Non-pigmented ciliary epithelial cell (primary cell): ENCODE measurements around the gene SKIC8.

Experiments
- DNase-seq: peaks from one replicate; pipeline ENCODE4 v3.0.0-alpha.2; 2010; ENCODE audit warnings: low read depth

SKIC8 gene

DNA sequence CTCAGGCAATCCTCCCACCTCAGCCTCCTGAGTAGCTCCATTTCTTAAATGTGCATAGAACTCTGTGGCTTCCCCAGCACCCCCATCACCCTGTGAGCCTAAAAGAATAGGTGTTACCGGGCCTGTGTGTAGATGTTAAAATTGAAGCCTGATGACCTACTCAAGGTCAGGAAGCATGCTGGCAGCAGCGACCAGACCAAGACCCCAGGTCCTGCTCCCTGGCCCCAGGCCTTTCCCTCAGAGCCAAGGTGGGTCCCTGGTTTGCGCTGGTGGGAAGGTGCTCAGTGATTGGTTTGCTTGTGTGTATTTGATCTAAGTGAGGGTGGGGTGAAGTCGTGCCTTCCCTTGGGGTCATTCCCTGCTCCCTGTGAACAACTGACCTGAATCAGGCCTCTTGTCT lies 22.4 kb upstream of the SKIC8 start:
- DNase-seq = no peak

DNA sequence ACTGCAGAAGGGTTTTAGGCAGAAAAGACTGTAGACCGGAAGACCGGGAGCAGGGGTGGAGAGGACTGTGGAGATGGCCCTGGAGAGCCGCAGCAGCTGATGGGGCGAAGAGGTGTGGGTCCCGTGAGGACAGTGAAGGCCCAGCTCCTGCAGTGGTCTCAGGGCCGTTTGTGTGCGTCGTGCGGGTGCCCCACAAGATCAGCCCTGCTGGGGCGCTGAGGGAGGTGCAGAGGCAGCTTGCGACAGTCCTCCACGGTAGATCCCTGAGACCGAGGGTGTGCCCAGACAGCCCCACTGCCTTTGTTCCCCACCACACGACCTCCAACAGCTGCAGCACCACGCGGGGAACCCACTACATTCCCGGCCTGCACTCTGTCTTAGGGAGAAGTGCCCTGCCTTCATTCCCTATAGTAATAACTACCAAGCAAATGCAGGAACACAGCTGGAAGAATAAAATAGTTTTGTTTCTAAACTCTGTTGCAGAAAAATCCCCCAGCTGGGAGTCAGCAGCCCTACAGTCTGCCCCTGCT lies 21.7 kb upstream of the SKIC8 start:
- no peak for DNase-seq

DNA sequence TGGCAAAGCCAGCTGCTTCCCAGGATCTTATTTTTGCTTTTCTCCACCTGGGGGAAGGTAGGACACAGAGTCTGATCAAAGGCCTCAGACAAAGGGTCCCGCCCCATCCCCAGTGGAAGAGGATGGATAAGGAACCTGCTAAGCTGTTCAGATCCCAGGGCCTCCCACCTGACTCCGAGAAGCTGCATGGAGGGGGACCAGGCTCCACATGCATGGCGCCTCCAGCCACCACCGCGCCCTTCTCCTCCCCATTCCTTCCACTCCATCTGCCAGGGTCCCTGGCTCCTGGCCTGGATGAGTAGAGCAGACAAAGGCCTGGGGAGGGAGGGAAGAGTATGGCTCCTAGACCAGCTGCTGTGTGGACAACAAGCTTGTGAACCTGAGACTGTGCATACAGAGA lies 20.8 kb upstream of the SKIC8 start:
- no peak for DNase-seq

DNA sequence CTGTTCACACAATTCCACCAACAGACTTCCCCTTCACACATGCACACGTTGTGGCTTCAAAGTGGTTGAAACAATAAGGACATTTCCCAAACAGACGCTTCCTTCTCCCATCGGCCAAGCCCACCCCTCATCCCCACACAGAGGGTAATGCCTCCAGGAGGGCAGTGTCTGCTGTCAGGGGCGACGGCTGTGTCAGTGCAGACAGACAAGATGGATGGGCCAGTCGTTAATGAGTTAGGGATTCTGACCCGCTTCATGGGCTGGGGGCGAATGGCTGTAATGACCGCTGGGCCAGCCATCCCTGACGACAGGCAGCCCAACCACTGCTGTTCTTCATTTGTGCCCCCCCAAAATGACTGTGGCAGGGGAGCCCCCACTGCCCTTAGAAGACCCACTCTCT lies 20.2 kb upstream of the SKIC8 start:
- no peak for DNase-seq

DNA sequence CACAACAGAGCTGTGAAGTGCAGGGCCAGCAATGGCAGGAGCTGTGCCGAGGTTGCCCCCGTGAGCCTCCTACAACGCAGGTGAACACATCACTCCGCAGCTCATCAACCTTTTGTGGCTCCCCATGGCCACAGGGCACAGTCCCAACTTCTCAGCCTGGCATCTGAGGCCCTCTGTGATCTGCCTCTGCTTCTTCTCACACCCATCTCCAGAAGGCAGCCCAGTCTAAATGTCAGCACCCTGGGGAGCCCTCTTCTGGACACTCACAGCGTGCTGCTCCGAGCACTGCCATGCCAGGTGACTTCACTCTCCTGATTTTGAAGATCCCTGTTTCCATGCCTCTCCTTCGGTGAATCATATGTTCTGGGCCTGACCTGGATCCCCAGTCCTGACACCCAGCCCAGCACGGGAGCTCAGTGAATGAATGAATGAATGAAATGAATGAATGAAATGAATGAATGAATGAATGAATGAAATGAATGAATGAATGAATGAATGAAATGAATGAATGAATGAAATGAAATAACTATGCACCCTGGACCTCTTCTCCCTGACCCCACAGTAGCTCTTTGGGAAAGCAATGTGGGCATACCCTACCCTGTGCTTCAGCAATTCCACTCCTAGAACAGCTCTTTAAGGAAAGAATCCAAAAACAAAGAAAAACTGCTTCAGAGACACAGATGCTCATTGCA lies 17.9 kb upstream of the SKIC8 start:
- no peak for DNase-seq

DNA sequence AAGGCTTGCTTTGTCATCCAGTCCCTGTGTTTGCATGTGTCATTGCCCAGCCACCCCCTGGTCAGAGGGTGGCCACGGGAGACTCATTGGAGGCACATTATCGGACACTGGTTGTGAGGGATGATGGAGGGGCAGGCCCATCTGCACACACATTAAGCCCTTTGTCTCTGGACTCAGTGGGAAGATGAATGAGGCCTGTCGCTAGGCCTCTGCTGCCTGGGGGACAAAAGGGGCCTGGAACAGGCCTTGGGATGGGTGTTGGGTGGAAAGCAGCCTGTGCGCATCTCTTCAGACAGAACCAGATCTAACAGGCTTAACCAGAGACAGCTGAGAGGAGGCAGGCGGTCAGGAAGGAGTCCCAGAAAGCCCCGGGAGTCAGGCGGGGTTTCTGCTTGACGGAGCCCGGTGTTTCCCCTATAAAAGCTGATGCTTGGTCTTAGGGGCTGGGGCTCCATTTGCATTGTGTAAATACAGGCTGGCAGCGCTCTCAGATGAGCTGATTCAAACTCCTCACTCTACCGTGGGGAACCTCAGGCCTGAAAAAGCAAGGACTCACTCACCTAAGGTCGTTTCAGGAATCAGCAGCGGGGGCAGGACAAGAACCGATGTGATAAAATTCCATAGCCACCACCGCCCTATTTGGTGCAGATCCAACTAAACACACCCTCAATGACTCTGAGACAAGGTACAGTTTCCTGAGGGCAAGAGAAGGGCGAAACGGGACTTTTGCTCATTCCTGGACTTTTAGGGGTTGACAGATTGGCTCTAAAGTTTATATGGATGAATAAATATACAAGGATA lies 17.1 kb upstream of the SKIC8 start:
- no peak for DNase-seq

DNA sequence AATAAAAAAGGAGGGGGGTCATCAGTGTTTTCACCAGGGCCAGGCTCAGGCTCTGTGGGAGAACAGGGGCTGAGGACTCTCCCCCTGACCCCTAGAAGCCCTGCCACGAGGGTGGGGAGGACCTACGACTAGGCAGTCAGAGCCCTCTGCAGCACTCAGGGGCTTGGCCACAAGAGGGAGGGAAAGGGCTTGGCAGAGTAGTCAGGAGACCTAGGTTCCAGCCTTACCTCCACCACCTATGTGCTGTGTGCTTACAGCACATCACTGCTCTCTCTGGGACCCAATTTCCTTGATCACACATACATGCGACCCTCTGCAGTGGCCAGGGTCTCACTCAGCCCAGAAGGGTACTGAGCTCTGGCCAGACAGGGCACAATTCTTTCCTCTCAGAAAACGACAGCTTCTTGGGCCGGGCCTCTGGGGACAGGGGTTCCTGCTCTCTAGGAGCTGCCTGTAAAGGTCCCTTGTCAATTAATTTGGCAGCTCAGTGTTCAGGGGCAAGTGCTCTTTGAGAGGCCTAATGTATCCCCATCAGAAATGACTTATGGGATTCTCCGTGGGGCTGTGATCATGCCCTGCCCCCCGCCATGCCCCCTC lies 16.4 kb upstream of the SKIC8 start:
- DNase-seq = no peak

DNA sequence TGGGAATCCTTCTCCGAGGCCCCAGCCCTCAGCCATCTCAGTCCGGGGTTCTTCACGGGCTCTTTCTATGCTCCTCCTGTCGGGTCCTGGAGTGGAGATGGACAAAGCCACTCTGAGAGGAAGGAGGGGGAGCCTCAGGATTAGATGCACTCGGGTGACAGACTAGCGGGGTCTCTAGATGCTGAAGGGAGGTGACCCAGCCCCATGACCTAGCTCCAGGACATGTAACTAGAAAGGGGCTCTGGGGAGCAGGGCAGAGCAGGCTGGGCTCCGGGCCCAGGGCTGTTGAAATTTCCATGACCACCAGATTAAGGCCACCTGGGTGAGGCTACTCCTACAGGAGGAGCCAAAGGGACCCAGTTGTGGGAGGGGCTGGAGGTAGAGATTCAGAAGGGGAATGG lies 14.8 kb upstream of the SKIC8 start:
- DNase-seq = no peak

DNA sequence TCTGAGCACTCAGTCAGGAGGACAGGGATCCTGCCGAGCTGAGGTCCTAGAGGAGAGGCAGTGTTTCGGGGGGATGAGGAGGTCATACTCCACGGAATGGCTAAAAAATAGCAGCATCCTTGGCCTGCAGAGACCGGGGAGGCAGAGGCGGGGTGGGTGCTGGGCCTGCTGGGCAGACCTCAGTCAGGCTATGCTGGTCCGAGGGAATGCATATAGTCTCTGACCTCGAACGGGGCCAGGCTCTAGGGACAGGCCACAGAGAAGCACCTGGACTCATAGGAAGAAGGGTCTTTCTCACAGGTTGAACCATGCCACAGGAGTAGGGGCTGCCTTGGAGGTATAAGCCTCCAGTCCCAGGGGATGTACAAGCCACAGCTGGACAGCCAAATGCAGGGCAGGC lies 14.0 kb upstream of the SKIC8 start:
- DNase-seq = no peak

DNA sequence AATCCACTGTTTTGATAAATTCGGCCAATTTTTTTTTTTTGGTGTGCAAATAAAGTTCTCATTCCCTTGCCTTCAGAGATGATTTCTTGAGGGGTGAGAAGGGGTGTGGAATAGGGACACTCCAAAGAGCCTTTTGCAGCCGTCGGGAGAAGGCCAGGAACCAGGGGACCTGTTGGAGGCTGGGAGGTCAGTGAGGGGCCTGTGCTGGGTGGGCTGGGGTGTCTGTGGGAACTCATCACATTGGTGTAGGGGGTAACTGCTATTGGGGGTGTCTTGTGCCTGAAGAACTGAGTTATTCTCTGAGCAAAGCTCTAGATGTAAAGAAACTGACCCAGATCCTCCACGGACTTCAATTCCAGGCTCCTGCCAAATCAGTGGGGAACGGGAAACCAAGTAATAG lies 13.5 kb upstream of the SKIC8 start:
- DNase-seq = no peak

DNA sequence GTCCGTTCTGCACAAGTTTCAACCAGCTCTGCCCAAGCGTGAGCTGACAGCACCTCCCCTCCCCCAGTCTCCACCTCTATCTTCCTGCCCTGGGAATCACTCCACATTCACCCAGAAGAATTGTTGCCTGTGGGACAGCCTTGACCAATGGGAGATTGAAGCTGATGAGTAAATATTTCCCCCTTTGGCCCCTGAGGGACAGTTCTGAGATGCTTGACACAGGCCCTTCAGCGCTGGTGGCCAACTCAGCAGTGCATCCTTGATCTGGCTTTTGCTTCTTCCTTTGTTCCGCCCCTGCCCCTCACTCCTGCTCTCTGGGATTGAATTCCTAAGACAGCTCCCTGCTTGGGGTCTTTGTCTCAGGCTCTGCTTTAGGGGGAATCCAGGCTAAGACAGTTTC lies 13.1 kb upstream of the SKIC8 start:
- no peak for DNase-seq

DNA sequence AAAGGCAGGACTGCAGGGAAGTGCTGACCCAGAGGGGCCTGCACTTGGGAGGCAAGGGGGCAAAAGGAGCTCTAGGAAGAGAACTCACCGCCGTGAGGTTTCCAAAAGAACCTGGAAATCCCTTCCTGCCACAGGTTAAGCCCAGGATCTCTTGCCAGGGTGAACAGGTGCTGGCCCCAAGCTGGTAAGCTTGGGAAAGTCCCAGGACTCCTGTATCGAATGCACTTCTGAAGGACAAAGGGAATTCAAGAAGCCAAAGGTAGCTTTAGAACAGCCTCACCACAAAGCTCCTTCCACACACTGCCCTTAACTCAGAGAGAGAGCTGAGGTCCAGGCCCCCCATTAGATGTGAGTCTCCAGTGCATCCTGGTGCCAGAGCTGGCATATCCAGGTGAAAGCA lies 11.9 kb upstream of the SKIC8 start:
- no peak for DNase-seq

DNA sequence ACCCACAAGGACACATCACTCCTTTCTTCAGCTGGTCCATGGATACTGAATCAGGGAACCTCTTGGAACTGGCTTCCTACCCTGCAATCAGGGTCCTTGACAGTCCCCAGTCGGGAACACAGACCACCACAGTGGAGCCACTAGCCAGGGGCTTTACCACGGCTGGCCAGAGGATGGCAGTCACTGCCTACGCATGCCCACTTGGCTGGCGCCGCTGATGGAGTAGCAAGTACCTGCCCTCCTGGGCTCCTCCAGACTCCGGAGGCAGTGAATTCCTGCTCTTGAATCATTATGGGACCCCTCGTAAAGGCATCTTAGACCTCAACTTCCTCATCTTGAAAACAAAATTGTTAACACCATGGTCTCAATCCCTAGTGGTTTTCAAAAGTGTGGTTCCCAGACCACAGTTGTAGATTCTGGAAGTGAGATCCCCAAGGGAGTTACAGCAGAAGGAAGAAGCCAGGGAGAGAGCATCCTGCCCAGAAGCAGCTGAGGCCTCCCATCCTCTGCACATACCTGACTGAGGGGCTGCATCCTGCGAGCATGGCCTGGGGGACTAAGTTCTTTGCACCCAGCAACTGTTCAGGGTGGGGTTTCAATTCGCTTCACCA lies 9.1 kb upstream of the SKIC8 start:
- DNase-seq = no peak

DNA sequence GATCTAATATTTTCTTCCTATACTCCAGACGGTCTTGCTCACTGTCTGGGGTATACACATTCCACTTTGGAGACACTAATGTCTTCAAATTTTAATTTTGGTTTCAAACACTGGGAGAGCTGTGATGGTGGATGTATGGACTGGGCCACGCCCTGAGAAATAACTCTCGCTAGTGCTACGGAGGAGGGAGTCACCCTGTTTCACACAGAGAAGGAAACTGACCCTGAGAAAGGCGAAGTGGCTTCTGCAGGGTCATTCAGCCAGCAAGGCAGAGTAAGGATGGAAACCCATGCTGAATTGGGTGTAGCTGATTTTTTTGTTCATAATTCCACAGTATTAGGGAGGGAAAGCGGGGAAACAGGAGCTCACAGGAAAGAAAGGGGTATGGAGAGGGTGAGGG lies 8.6 kb upstream of the SKIC8 start:
- no peak for DNase-seq

DNA sequence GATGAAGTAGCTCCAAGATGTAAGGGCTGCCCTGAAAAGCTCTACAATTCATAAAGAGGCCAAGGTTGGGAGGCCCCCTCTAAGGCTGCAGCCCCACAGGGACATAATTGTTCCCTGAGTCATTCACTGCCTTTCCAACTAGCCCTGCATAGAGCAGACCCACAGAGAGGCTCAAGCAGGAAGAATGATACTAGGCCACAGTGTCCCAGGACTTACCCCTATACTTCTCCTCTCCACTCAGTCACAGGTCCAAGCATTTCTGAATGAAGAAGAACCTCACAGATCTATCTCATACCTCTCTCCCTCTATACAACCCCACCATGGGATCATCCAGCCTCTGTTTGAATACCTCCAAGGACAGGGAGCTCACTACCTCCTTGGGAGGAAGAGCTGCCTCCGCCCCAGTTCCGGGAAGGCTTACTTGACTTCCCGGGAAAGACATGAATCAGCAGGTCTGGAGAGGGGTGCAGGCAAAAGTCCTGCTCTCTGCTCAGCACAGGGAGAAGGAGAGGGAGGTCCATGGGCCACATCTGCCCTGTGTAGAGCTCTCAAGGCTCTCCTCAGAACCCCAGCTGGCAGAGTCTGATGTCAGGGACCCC lies 6.9 kb upstream of the SKIC8 start:
- DNase-seq = peak; percentile 53

DNA sequence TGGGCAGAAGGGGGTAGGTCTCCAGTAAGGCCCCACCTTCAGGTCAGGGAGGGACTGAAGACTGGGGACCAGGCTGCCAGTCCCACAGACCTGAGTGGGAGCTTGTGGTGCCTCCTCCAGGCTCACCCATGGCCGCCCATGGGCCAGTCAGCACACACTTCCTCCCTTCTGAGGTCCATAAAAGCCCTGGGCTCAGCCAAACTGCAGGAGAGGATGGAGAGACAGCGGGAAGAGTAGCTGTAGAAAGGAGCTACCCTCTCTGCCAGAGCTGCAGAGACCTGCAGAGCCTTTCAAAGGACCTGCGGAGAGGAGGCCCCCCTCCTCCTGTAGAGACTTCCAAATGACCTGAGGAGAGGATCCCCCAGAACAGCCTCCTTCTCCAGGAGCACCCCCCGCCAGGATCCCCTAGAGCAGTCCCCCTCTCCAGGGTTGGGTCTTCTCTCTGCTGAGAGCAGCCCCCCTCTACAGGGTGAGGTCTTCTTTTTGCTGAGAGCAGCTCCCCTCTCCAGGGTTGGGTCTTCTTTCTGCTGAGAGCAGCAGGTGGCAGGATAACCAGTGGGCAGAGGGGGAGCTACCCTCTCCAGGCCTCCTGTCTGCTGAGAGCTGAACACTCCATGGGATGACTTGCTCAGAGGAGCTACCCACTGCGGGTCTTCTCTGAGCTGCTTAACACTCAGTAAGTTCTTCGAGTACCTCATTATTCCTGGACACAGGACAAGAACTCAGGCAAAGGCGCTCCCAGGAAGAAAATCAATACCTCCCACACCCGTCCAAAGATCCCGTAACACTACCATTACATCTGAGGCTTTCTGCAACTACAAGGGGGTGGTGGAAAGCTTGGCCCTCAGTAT lies 5.0 kb upstream of the SKIC8 start:
- DNase-seq = no peak

DNA sequence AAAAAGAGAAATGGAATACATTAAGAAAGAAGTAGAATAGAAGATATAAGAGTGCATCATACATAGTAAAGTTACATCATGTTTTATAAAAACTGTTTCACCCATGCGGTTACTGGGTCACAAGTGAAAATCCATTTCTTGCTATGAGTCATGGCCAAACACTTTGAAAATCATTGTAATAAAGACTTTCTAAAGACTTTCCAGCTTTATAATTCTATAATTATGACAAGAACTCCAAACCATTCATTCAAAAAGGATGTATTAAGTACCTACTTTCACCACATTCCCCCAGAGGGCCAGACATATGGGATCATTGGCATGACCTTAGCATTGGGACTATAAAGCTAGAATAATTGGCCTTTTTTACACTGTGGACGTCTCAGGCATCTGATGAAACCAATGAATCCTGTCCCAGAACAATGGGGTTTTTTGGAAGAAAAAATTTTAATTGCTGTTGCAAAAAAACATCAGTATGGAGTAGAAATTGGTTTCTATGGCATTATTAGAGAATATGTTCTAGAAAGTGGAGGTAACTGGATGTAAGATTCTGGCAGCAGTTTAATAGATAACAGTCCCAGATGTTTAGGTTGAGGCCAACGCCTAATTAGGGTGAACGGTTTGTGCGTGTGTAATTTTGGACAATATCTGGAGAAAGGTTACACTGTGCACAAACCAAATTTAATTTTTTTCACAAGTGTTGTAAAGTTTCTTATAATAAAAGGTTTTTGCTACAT lies 3.3 kb upstream of the SKIC8 start:
- peak; percentile 67 for DNase-seq

DNA sequence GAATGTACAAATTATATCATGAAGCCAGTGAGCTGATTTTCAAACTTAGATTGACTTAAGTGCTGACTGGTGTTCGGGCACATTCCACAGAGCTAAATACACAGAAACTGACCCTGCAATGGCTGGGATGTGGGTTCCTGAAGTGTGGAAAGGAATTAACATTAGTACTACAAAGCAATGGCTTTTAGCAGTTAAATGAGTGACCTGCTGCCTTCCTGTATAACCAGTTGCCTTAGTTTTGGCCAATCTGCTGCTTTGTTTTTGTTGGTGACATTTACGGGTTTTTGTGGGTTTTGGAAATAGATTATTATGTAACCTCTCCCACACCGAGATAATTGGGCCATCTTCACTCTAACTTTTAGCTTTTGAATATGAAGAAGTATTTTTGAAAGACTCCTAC lies 2.4 kb upstream of the SKIC8 start:
- no peak for DNase-seq

DNA sequence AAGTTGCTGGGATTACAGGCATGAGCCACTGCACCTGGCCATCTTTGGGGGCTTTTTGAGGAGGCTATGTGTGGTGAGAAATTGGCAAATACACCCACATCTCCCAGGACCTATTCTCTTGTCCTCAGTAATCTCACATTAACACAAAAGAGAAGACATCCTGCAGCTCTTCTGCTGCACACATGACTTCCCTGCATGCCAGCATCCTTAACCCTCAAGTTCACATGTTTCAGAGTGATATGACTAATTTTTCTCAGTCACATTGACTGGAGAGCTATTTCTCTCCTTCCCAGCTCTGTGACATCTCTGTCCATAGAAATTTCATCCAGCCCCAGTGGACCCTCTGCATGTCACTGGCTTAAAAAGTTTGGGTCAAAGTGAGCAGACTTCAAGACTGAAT lies 1.9 kb upstream of the SKIC8 start:
- no peak for DNase-seq

DNA sequence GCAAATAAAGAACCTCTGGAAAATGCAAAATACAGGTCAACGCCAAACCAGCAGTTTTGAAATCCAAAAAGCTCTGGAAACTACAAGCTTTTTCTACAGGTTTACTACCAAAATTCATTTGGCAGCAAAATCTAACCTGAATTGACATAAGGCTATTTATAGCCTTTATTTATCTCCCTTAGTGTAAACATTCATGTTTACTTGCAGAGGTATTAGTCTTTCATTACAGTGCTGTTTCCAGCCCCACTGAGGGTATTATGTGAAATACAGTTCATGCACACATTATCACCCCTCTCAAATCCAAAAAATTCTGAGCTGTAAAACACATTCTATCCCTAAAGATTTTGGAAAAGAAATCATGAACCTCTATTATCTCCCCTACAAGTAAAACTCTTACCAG lies 7.2 kb downstream of the SKIC8 start:
- no peak for DNase-seq

DNA sequence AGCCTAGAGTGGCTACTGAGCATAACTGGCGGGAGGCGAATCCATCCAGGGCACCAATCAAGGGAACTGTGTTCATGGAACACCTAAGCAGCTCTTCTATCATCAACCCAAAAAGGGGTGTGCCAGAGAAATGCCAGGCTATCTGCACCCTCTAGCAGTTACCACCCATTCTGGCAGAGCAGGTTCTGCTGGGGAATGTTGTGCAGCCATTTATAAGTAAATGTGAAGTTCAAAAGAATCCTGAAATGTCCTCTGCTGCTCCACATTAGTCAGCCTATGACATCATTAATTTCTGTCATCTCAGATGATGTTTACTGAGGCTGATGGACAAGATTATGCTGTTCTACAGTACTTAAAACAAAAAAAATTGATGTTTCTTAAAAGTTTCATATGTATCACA lies 7.7 kb downstream of the SKIC8 start:
- no peak for DNase-seq
